SK-N-SH (cell line): Measurements from ENCODE around the gene TTC3.
"Not testable (repeated sequence)": the region's sequence is repeated elsewhere in the genome, so short reads cannot be mapped to it uniquely, and the experiment has no call there.

Source experiments
- NFIC ChIP-seq: IDR thresholded peaks from 2 replicates; pipeline ENCODE4 v1.4.0; 2012; ENCODE audit warnings: borderline replicate concordance
- TF ChIP-seq, protein P1 (sequence below): fragments of 200-600 bp; sonication (generic); IDR thresholded peaks from 2 replicates; pipeline ENCODE4 v1.6.1; 2017; ENCODE audit warnings: antibody characterized with exemption, mild to moderate bottlenecking, moderate library complexity

DNA sequence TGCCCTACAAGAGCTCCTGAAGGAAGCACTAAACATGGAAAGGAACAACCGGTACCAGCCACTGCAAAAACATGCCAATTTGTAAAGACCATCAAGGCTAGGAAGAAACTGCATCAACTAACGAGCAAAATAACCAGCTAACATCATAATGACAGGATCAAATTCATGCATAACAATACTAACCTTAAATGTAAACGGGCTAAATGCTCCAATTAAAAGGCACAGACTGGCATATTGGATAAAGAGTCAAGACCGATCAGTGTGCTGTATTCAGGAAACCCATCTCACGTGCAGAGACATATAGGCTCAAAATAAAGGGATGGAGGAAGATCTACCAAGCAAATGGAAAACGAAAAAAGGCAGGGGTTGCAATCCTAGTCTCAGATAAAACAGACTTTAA lies 38.0 kb downstream of the TTC3 start:
- not testable (repeated sequence) for TF ChIP-seq NFIC
- TF ChIP-seq, protein P1, sequence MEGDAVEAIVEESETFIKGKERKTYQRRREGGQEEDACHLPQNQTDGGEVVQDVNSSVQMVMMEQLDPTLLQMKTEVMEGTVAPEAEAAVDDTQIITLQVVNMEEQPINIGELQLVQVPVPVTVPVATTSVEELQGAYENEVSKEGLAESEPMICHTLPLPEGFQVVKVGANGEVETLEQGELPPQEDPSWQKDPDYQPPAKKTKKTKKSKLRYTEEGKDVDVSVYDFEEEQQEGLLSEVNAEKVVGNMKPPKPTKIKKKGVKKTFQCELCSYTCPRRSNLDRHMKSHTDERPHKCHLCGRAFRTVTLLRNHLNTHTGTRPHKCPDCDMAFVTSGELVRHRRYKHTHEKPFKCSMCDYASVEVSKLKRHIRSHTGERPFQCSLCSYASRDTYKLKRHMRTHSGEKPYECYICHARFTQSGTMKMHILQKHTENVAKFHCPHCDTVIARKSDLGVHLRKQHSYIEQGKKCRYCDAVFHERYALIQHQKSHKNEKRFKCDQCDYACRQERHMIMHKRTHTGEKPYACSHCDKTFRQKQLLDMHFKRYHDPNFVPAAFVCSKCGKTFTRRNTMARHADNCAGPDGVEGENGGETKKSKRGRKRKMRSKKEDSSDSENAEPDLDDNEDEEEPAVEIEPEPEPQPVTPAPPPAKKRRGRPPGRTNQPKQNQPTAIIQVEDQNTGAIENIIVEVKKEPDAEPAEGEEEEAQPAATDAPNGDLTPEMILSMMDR: not testable (repeated sequence)
